Calu3 (cell line): ENCODE results near the gene NES. TPM values are rescaled to one million over a fixed set of nuclear protein-coding genes. Genes with fewer than 3 reads are reported as not detected.
A peak's percentile ranks its signal among the peaks of the same experiment; 100 is the strongest.

Experiments used
- BruUV-seq: library from RNA; stranded (reverse); fragments of 400-500 nt; replicated peaks from 2 replicates; lab custom pipeline; 2021; lab: Mats Ljungman, UMichigan
- CTCF ChIA-PET: fragments of 300-600 bp; sonication (Branson Sonifier 250); formaldehyde crosslinking; loops from one replicate; lab custom pipeline; 2022; ENCODE audit warnings: antibody characterized with exemption; lab: Charles Lee
- DNase-seq: peaks from one replicate; pipeline ENCODE4 v3.0.0; 2022
- H3K27ac Mint-ChIP-seq: one replicate; pipeline ENCODE4 v1.8.0; 2022; ENCODE audit warnings: mixed read lengths; ENCODE audit not compliant: unreplicated experiment
- H3K27me3 Mint-ChIP-seq: one replicate; pipeline ENCODE4 v1.8.0; 2022; ENCODE audit warnings: mixed read lengths; ENCODE audit not compliant: unreplicated experiment
- H3K36me3 Mint-ChIP-seq: one replicate; pipeline ENCODE4 v1.8.0; 2022; ENCODE audit warnings: mild to moderate bottlenecking, moderate library complexity, mixed read lengths; ENCODE audit not compliant: insufficient read depth, unreplicated experiment
- H3K4me1 Mint-ChIP-seq: one replicate; pipeline ENCODE4 v1.8.0; 2022; ENCODE audit warnings: mild to moderate bottlenecking, low read depth, mixed read lengths; ENCODE audit not compliant: unreplicated experiment
- H3K4me3 Mint-ChIP-seq: one replicate; pipeline ENCODE4 v1.8.0; 2022; ENCODE audit warnings: mild to moderate bottlenecking, low read depth, moderate library complexity, mixed read lengths; ENCODE audit not compliant: unreplicated experiment
- H3K9me3 Mint-ChIP-seq: one replicate; pipeline ENCODE4 v1.8.0; 2022; ENCODE audit warnings: low read depth, mixed read lengths; ENCODE audit not compliant: unreplicated experiment
- intact Hi-C: fragments of 100-400 bp; cut with micrococcal nuclease; formaldehyde crosslinking; loops from one replicate; pipeline ENCODE4 v1.10.0; 2022; ENCODE audit not compliant: unreplicated experiment
- total RNA-seq: library from RNA; stranded (reverse); gene quantifications from 2 replicates; pipeline ENCODE4 v1.2.3, GENCODE V29; 2022
- TF ChIP-seq, protein P1 (sequence below): fragments of 200-600 bp; IDR thresholded peaks from one replicate; pipeline ENCODE4 v1.8.0; 2022; ENCODE audit warnings: antibody characterized with exemption; ENCODE audit not compliant: unreplicated experiment

Gene NES
- total RNA-seq, 1 experiment from 2014 or later = 7.4 TPM

DNA sequence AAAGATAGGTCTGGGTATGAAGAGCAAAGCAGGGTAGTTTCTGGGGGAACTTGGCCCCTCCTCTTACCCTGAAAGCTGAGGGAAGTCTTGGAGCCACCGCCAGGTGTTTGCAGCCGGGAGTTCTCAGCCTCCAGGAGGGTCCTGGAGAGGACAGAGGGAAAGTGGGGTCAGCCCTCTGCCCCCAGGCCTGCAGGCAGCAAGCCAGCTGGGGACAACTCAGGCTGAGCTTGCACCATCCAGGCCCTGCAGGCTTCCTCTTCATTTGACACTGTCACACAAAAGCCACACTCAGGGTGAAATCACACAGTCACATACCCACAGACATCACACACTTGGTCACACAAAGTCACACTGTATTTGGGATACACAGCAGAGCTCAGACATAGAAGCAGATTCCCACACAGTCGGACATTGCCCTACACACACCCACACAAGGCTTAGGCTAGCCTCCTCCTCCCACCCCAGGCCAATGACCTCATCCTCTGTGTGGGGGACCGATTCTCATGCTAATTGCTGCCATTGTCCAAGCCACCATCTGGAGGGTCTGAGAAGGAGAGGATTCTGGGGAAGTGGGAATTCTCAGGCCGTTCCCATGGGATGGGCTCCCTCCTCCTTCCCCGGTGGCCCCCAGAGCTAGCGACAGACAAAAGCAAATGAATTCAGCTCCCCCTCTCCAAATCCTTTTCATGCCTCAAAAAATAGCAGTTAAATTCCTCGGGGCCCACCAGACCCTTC, 3.7 kb downstream of the NES start:
- Mint-ChIP-seq H3K27ac (no peak overlapping the region), H3K36me3 (peaks cover 20% of the 10 kb centered on the region), H3K9me3 (peaks cover 10% of the 10 kb centered on the region), H3K4me3 (no peak overlapping the region), H3K27me3 (peaks cover 62% of the 10 kb centered on the region), H3K4me1 (peaks cover 14% of the 10 kb centered on the region)
- TF ChIP-seq, protein P1, sequence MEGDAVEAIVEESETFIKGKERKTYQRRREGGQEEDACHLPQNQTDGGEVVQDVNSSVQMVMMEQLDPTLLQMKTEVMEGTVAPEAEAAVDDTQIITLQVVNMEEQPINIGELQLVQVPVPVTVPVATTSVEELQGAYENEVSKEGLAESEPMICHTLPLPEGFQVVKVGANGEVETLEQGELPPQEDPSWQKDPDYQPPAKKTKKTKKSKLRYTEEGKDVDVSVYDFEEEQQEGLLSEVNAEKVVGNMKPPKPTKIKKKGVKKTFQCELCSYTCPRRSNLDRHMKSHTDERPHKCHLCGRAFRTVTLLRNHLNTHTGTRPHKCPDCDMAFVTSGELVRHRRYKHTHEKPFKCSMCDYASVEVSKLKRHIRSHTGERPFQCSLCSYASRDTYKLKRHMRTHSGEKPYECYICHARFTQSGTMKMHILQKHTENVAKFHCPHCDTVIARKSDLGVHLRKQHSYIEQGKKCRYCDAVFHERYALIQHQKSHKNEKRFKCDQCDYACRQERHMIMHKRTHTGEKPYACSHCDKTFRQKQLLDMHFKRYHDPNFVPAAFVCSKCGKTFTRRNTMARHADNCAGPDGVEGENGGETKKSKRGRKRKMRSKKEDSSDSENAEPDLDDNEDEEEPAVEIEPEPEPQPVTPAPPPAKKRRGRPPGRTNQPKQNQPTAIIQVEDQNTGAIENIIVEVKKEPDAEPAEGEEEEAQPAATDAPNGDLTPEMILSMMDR = no peak
- CTCF ChIA-PET = interaction anchor here (0.8 kb wide), 1 partner anchor 12 kb away, joined by 3 read pairs; no protein-coding TSS in a partner anchor
- intact Hi-C loops = no loop called here
- no peak for DNase-seq
- BruUV-seq = no TSS peak

DNA sequence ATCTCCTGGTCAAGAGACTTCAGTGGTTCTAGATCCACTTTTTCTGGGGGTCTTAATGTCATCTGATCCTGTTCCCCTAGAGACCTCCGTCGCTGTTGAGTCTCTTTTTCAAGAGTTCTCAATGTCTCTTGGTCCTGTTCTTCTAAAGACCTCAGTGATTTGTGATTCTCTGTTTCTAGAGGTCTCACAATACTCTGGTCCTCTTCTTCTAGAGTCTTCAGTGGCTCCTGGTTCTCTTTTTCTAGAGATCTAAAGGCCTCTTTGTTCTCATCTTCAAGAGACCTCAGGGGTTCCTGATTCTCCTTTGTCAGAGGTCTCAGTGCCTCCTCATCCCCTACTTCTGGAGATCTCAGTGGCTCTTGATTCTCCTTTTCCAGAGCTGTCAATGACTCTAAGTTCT, 5.4 kb downstream of the NES start:
- CTCF ChIA-PET = no interaction called here
- TSS peak; percentile 21 for BruUV-seq
- DNase-seq = no peak
- H3K36me3 Mint-ChIP-seq = peaks cover 11% of the 10 kb centered on the region
- intact Hi-C loops = no loop called here
- TF ChIP-seq, protein P1 = no peak
- peaks cover 10% of the 10 kb centered on the region for H3K9me3 Mint-ChIP-seq
- peaks cover 44% of the 10 kb centered on the region for H3K27me3 Mint-ChIP-seq
- peaks cover under 1% of the 10 kb centered on the region for H3K4me1 Mint-ChIP-seq
- H3K4me3 Mint-ChIP-seq = no peak overlapping the region
- H3K27ac Mint-ChIP-seq = no peak overlapping the region

DNA sequence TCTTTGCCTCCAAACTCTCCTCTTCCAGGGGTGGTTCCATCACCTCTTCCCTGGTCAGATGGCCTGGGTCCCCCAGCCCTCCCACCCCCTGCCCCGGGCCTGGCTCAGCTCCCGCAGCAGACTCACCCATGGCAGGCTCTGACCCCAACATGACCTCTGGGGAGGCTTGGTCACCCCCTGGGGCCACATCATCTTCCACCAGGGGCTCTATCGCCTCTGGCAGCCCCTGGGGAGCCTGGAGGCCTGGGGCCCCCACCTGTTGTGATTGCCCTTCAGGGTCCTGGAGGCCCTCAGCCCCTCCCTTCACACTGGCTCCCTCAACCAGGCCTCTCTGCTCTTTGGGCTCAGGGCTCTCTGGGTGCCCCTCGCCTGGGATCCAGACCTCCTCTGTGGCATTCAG, 6.4 kb downstream of the NES start:
- no peak for DNase-seq
- Mint-ChIP-seq H3K9me3 (peaks cover 10% of the 10 kb centered on the region), H3K27ac (no peak overlapping the region), H3K36me3 (peaks cover 9% of the 10 kb centered on the region), H3K27me3 (peaks cover 44% of the 10 kb centered on the region), H3K4me3 (no peak overlapping the region), H3K4me1 (peaks cover 11% of the 10 kb centered on the region)
- CTCF ChIA-PET = no interaction called here
- no TSS peak for BruUV-seq
- intact Hi-C loops = no loop called here
- TF ChIP-seq, protein P1 = no peak

DNA sequence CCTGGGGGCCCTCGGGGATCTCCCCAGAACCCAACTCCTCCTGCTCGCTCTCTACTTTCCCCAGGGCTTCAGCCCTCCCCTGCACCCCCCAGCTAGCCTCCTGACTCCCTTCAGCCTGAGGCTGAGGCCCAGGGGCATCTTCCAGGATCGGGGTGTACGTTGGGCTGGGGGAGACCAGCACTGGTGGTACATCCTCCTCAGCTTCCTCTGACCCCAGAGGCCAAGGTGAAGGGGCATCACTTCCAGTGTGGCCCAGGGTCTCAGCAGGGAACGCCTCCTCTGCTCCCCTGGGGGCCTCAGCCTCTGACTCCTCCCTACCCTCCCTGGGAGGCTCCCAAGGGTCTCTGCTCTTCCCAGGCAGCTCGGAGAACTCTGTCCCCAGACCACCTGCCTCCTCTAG, 6.8 kb downstream of the NES start:
- CTCF ChIA-PET = no interaction called here
- no TSS peak for BruUV-seq
- H3K27ac Mint-ChIP-seq = no peak overlapping the region
- intact Hi-C loops = no loop called here
- peaks cover 9% of the 10 kb centered on the region for H3K36me3 Mint-ChIP-seq
- TF ChIP-seq, protein P1 = no peak
- peaks cover 10% of the 10 kb centered on the region for H3K9me3 Mint-ChIP-seq
- H3K4me3 Mint-ChIP-seq = no peak overlapping the region
- peaks cover 15% of the 10 kb centered on the region for H3K4me1 Mint-ChIP-seq
- DNase-seq = no peak
- H3K27me3 Mint-ChIP-seq = peaks cover 44% of the 10 kb centered on the region
